Measurements from ENCODE around the gene UBE2I.

GRCh38 chr16:1343428-1344242, 34.2 kb downstream of the UBE2I start:
- TF ChIP-seq, protein P1, sequence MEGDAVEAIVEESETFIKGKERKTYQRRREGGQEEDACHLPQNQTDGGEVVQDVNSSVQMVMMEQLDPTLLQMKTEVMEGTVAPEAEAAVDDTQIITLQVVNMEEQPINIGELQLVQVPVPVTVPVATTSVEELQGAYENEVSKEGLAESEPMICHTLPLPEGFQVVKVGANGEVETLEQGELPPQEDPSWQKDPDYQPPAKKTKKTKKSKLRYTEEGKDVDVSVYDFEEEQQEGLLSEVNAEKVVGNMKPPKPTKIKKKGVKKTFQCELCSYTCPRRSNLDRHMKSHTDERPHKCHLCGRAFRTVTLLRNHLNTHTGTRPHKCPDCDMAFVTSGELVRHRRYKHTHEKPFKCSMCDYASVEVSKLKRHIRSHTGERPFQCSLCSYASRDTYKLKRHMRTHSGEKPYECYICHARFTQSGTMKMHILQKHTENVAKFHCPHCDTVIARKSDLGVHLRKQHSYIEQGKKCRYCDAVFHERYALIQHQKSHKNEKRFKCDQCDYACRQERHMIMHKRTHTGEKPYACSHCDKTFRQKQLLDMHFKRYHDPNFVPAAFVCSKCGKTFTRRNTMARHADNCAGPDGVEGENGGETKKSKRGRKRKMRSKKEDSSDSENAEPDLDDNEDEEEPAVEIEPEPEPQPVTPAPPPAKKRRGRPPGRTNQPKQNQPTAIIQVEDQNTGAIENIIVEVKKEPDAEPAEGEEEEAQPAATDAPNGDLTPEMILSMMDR (conservative IDR thresholded peaks at IDR 0.05; ENCODE audit: low read depth, low read length), result no peak
- no peak for TF ChIP-seq EZH2 (IDR thresholded peaks at IDR 0.05; ENCODE audit: borderline replicate concordance, low read depth, low read length, poor library complexity, severe bottlenecking)

Measured in A673 (cell line).